Mammary epithelial cell (primary cell): ENCODE measurements around the gene CTAG2.
"Not testable (repeated sequence)": the region's sequence is repeated elsewhere in the genome, so short reads cannot be mapped to it uniquely, and the experiment has no call there.

Experiments used
- EZH2 ChIP-seq: IDR thresholded peaks from 2 replicates; pipeline ENCODE4 v1.6.1; 2012; ENCODE audit warnings: low read length, inconsistent platforms, borderline replicate concordance
- TF ChIP-seq, protein P1 (sequence below), 2 donors: IDR thresholded peaks in 1 of 2; conservative IDR thresholded peaks in 1 of 2; 2 replicates each; pipeline ENCODE4 v1.5.1; 2011 to 2012; ENCODE audit warnings: inconsistent platforms in 2 of 2, low read length in 2 of 2, mild to moderate bottlenecking in 2 of 2, control low read depth in 1 of 2, low read depth in 1 of 2; ENCODE audit not compliant: insufficient read depth in 1 of 2; ENCODE audit errors: extremely low read depth in 1 of 2

GRCh38 chrX:154611146-154611545, 42.2 kb downstream of the CTAG2 start:
- TF ChIP-seq, protein P1, sequence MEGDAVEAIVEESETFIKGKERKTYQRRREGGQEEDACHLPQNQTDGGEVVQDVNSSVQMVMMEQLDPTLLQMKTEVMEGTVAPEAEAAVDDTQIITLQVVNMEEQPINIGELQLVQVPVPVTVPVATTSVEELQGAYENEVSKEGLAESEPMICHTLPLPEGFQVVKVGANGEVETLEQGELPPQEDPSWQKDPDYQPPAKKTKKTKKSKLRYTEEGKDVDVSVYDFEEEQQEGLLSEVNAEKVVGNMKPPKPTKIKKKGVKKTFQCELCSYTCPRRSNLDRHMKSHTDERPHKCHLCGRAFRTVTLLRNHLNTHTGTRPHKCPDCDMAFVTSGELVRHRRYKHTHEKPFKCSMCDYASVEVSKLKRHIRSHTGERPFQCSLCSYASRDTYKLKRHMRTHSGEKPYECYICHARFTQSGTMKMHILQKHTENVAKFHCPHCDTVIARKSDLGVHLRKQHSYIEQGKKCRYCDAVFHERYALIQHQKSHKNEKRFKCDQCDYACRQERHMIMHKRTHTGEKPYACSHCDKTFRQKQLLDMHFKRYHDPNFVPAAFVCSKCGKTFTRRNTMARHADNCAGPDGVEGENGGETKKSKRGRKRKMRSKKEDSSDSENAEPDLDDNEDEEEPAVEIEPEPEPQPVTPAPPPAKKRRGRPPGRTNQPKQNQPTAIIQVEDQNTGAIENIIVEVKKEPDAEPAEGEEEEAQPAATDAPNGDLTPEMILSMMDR (conservative IDR thresholded peaks at IDR 0.05 in 1 of 2, IDR thresholded peaks at IDR 0.05 in 1 of 2; ENCODE audit: extremely low read depth in 1 of 2, insufficient read depth in 1 of 2, low read depth in 1 of 2, low read length in 2 of 2) = not testable (repeated sequence)
- TF ChIP-seq EZH2 = not testable (repeated sequence)
